ENCODE data around the gene DSTN.

The DSTN gene

GRCh38 chr20:17587824-17588223 lies 17.9 kb downstream of the DSTN start:
- TF ChIP-seq CTCF (conservative IDR thresholded peaks at IDR 0.05; ENCODE audit: low read length), result no peak
- no peak for TF ChIP-seq EZH2phosphoT487 (IDR thresholded peaks at IDR 0.05; ENCODE audit: borderline replicate concordance)
- peaks cover 70% of the 10 kb centered on the region for H4K20me1 ChIP-seq (ENCODE audit: insufficient read depth, low read length, poor library complexity, severe bottlenecking)
- H3F3A ChIP-seq (ENCODE audit: low read depth), result 0 out of 2 replicates have a peak, but pooled peaks cover 4% of the 10 kb centered on the region
- no peak overlapping the region for H3K4me2 ChIP-seq (ENCODE audit: low read depth, low read length, poor library complexity, severe bottlenecking)
- no peak overlapping the region for H2AFZ ChIP-seq (ENCODE audit: low read length)
- H3K79me2 ChIP-seq (ENCODE audit: insufficient read depth, low read length), result peaks cover 97% of the 10 kb centered on the region
- H3K9me3 ChIP-seq (ENCODE audit: insufficient read depth, low read depth, low read length), result no peaks in the 10 kb centered on the region
- H3K36me3 ChIP-seq (ENCODE audit: insufficient read depth, low read length), result peaks cover 3% of the 10 kb centered on the region; the same call in 1 of the 2 replicates
- H3K9ac ChIP-seq (ENCODE audit: low read depth, low read length, poor library complexity, severe bottlenecking), result no peak overlapping the region
- peaks cover 13% of the 10 kb centered on the region for H3K4me1 ChIP-seq (ENCODE audit: insufficient read depth, low read length, poor library complexity, severe bottlenecking)
- H3K27me3 ChIP-seq (ENCODE audit: insufficient read depth, low read length, poor library complexity, severe bottlenecking), result no peaks in the 10 kb centered on the region
- no peak overlapping the region for H3K4me3 ChIP-seq (ENCODE audit: low read length, poor library complexity, severe bottlenecking)
- H3K9me2 ChIP-seq (replicated peaks; ENCODE audit: low read depth, low read length), result no peaks in the 10 kb centered on the region

- no peak overlapping the region for H2AFZ ChIP-seq (ENCODE audit: low read length)
- H3K4me3 ChIP-seq (ENCODE audit: low read length, poor library complexity, severe bottlenecking), result no peak overlapping the region
- TF ChIP-seq EZH2phosphoT487 (IDR thresholded peaks at IDR 0.05; ENCODE audit: borderline replicate concordance), result no peak
- no peak for TF ChIP-seq CTCF (conservative IDR thresholded peaks at IDR 0.05; ENCODE audit: low read length)
- H3K79me2 ChIP-seq (ENCODE audit: insufficient read depth, low read length), result peaks cover 96% of the 10 kb centered on the region
- no peak overlapping the region for H3K4me2 ChIP-seq (ENCODE audit: low read depth, low read length, poor library complexity, severe bottlenecking)
- no peaks in the 10 kb centered on the region for H3K9me3 ChIP-seq (ENCODE audit: insufficient read depth, low read depth, low read length)
- no peaks in the 10 kb centered on the region for H3K9me2 ChIP-seq (replicated peaks; ENCODE audit: low read depth, low read length)
- H3K4me1 ChIP-seq (ENCODE audit: insufficient read depth, low read length, poor library complexity, severe bottlenecking), result peaks cover 11% of the 10 kb centered on the region
- H3K9ac ChIP-seq (ENCODE audit: low read depth, low read length, poor library complexity, severe bottlenecking), result no peak overlapping the region
- H3K36me3 ChIP-seq (ENCODE audit: insufficient read depth, low read length), result peaks cover 3% of the 10 kb centered on the region; the same call in 1 of the 2 replicates
- H3K27me3 ChIP-seq (ENCODE audit: insufficient read depth, low read length, poor library complexity, severe bottlenecking), result no peaks in the 10 kb centered on the region
- H3F3A ChIP-seq (ENCODE audit: low read depth), result 0 out of 2 replicates have a peak, but pooled peaks cover 4% of the 10 kb centered on the region
- peaks cover 70% of the 10 kb centered on the region for H4K20me1 ChIP-seq (ENCODE audit: insufficient read depth, low read length, poor library complexity, severe bottlenecking)
Measured at GRCh38 chr20:17589161-17589834, 19.4 kb downstream of the DSTN start.

GRCh38 chr20:17590245-17590644 lies 20.4 kb downstream of the DSTN start:
- Histone ChIP-seq H3K27me3 (ENCODE audit: insufficient read depth, low read length, poor library complexity, severe bottlenecking) (no peaks in the 10 kb centered on the region), H3K9ac (ENCODE audit: low read depth, low read length, poor library complexity, severe bottlenecking) (peak overlapping the region; percentile 26), H4K20me1 (ENCODE audit: insufficient read depth, low read length, poor library complexity, severe bottlenecking) (peaks cover 72% of the 10 kb centered on the region), H3K9me3 (ENCODE audit: insufficient read depth, low read depth, low read length) (no peaks in the 10 kb centered on the region), H2AFZ (ENCODE audit: low read length) (no peak overlapping the region), H3K4me2 (ENCODE audit: low read depth, low read length, poor library complexity, severe bottlenecking) (peak overlapping the region; percentile 25), H3F3A (ENCODE audit: low read depth) (0 out of 2 replicates have a peak, but pooled peaks cover 4% of the 10 kb centered on the region), H3K4me3 (ENCODE audit: low read length, poor library complexity, severe bottlenecking) (no peak overlapping the region), H3K79me2 (ENCODE audit: insufficient read depth, low read length) (peaks cover 96% of the 10 kb centered on the region), H3K36me3 (ENCODE audit: insufficient read depth, low read length) (peaks cover 3% of the 10 kb centered on the region; the same call in 1 of the 2 replicates), H3K9me2 (replicated peaks; ENCODE audit: low read depth, low read length) (no peaks in the 10 kb centered on the region), H3K4me1 (ENCODE audit: insufficient read depth, low read length, poor library complexity, severe bottlenecking) (peaks cover 19% of the 10 kb centered on the region)
- TF ChIP-seq EZH2phosphoT487 (IDR thresholded peaks at IDR 0.05; ENCODE audit: borderline replicate concordance) (no peak), CTCF (conservative IDR thresholded peaks at IDR 0.05; ENCODE audit: low read length) (no peak)

Measured in Loucy (cell line).